Rectal smooth muscle tissue (tissue), 1 donor: ENCODE data around the gene CCDC136.

ENCODE experiments used
- H3K27ac ChIP-seq: one replicate; pipeline ENCODE4 v1.7.0; 2013; ENCODE audit warnings: low read depth, low read length, inconsistent platforms
- H3K27me3 ChIP-seq: one replicate; pipeline ENCODE4 v1.7.0; 2013; ENCODE audit warnings: low read length; ENCODE audit not compliant: control insufficient read depth, insufficient read depth
- H3K36me3 ChIP-seq: one replicate; pipeline ENCODE4 v1.7.0; 2013; ENCODE audit warnings: low read length; ENCODE audit not compliant: control insufficient read depth, insufficient read depth
- H3K4me1 ChIP-seq: one replicate; pipeline ENCODE4 v1.7.0; 2013; ENCODE audit warnings: low read length; ENCODE audit not compliant: control insufficient read depth, insufficient read depth
- H3K4me3 ChIP-seq: one replicate; pipeline ENCODE4 v1.7.0; 2013; ENCODE audit warnings: low read length
- H3K9ac ChIP-seq: one replicate; pipeline ENCODE4 v1.7.0; 2013; ENCODE audit warnings: low read length

The CCDC136 gene

DNA sequence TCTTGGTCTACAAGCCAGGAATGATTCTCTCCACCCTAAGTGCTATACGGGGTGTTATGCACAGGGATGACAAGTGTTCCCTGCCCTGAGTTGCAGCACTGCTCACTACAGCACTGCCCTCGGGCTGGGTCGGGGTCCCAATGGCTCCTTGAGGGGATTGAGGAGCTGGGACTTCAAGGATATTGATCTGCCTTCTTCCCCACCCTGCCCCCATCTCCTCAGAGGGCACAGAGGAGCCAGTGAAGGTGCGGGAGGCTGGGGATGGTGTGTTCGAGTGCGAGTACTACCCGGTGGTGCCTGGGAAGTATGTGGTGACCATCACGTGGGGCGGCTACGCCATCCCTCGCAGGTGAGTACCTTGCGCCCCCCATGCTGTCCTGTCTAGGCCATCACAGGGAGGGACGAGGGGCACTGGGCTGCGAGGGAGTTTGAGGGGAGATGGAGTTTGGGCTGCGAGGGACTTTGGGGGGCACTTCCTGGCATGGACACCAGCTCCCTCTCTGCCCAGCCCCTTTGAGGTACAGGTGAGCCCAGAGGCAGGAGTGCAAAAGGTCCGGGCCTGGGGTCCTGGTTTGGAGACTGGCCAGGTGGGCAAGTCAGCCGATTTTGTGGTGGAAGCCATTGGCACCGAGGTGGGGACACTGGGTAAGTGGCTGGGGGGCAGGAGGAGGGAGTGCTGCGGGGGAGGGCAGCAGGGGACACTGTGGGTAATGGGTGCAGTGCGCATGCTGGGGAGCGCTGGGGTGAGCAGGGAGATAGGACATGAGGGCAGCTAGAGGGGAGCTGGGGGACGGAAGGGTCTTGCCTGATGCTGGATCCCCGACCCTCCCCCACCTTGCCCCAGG, 48.8 kb downstream of the CCDC136 start:
- no peaks in the 10 kb centered on the region for H3K27me3 ChIP-seq
- H3K9ac ChIP-seq = no peak overlapping the region
- H3K4me3 ChIP-seq = no peak overlapping the region
- H3K36me3 ChIP-seq = peaks cover 38% of the 10 kb centered on the region
- H3K4me1 ChIP-seq = peaks cover 9% of the 10 kb centered on the region
- H3K27ac ChIP-seq = peak overlapping the region; percentile 5

DNA sequence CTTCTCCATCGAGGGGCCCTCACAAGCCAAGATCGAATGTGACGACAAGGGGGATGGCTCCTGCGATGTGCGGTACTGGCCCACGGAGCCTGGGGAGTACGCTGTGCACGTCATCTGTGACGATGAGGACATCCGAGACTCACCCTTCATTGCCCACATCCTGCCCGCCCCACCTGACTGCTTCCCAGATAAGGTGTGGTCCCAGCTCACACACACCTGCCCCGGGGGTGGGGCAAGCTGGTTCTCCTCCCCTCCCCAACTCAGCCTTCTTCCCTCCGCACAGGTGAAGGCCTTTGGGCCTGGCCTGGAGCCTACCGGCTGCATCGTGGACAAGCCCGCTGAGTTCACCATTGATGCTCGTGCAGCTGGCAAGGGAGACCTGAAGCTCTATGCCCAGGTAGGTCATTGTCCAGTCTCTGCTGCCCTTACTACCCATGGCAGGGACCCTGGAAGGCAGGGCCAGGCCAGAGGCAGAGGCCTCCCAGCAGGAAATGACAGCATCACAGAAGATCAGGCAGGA, 49.5 kb downstream of the CCDC136 start:
- peaks cover 41% of the 10 kb centered on the region for H3K36me3 ChIP-seq
- peaks cover 2% of the 10 kb centered on the region for H3K4me1 ChIP-seq
- H3K27ac ChIP-seq = peak overlapping the region; percentile 4
- no peaks in the 10 kb centered on the region for H3K27me3 ChIP-seq
- no peak overlapping the region for H3K4me3 ChIP-seq
- H3K9ac ChIP-seq = no peak overlapping the region

- H3K9ac ChIP-seq = no peak overlapping the region
- H3K4me1 ChIP-seq = no peaks in the 10 kb centered on the region
- H3K36me3 ChIP-seq = peaks cover 41% of the 10 kb centered on the region
- no peaks in the 10 kb centered on the region for H3K27me3 ChIP-seq
- peak overlapping the region; percentile 67 for H3K27ac ChIP-seq
- no peak overlapping the region for H3K4me3 ChIP-seq
Observed at GRCh38 chr7:128841921-128842673, 50.3 kb downstream of the CCDC136 start.

- Histone ChIP-seq H3K27ac (peak overlapping the region; percentile 67), H3K9ac (no peak overlapping the region), H3K36me3 (peaks cover 36% of the 10 kb centered on the region), H3K4me1 (no peaks in the 10 kb centered on the region), H3K27me3 (no peaks in the 10 kb centered on the region), H3K4me3 (no peak overlapping the region)
Observed at GRCh38 chr7:128842674-128843641, 51.2 kb downstream of the CCDC136 start.

- H3K27ac ChIP-seq = no peak overlapping the region
- no peak overlapping the region for H3K4me3 ChIP-seq
- H3K36me3 ChIP-seq = peaks cover 27% of the 10 kb centered on the region
Observed at GRCh38 chr7:128843938-128844621, 52.3 kb downstream of the CCDC136 start.

GRCh38 chr7:128844777-128845311, 53.1 kb downstream of the CCDC136 start:
- no peak overlapping the region for H3K27ac ChIP-seq

More at GRCh38 chr7:128843938-128844621, 52.3 kb downstream of the CCDC136 start:
- Histone ChIP-seq H3K27me3 (no peaks in the 10 kb centered on the region), H3K4me1 (no peaks in the 10 kb centered on the region), H3K9ac (no peak overlapping the region)

GRCh38 chr7:128845475-128845874, 53.7 kb downstream of the CCDC136 start:
- Histone ChIP-seq H3K27me3 (no peaks in the 10 kb centered on the region), H3K9ac (no peak overlapping the region), H3K4me1 (no peaks in the 10 kb centered on the region), H3K4me3 (no peak overlapping the region), H3K36me3 (peaks cover 38% of the 10 kb centered on the region), H3K27ac (no peak overlapping the region)

More at GRCh38 chr7:128844777-128845311, 53.1 kb downstream of the CCDC136 start:
- Histone ChIP-seq H3K4me1 (no peaks in the 10 kb centered on the region), H3K9ac (no peak overlapping the region), H3K4me3 (no peak overlapping the region), H3K36me3 (peaks cover 32% of the 10 kb centered on the region), H3K27me3 (no peaks in the 10 kb centered on the region)

GRCh38 chr7:128845987-128846386, 54.2 kb downstream of the CCDC136 start:
- Histone ChIP-seq H3K27me3 (no peaks in the 10 kb centered on the region), H3K27ac (no peak overlapping the region), H3K36me3 (peaks cover 43% of the 10 kb centered on the region), H3K4me1 (no peaks in the 10 kb centered on the region), H3K9ac (no peak overlapping the region), H3K4me3 (no peak overlapping the region)

GRCh38 chr7:128846781-128847444, 55.1 kb downstream of the CCDC136 start:
- H3K36me3 ChIP-seq = peaks cover 44% of the 10 kb centered on the region
- no peak overlapping the region for H3K27ac ChIP-seq
- no peaks in the 10 kb centered on the region for H3K4me1 ChIP-seq

GRCh38 chr7:128847721-128848211, 56.0 kb downstream of the CCDC136 start:
- Histone ChIP-seq H3K9ac (no peak overlapping the region), H3K4me1 (no peaks in the 10 kb centered on the region), H3K4me3 (no peak overlapping the region), H3K36me3 (peaks cover 47% of the 10 kb centered on the region), H3K27ac (no peak overlapping the region), H3K27me3 (no peaks in the 10 kb centered on the region)

More at GRCh38 chr7:128846781-128847444, 55.1 kb downstream of the CCDC136 start:
- Histone ChIP-seq H3K27me3 (no peaks in the 10 kb centered on the region), H3K4me3 (no peak overlapping the region), H3K9ac (no peak overlapping the region)
